GM12878 (cell line): ENCODE data around the gene CZIB. TPM values are rescaled to one million over a fixed set of nuclear protein-coding genes. Genes with fewer than 3 reads are reported as not detected.

ENCODE experiments used
- ATAC-seq: fragments of 200-7000 bp; cut with Tn5 transposase; 3 replicates; pipeline ENCODE4 v1.9.1; 2020; ENCODE audit warnings: mild to moderate bottlenecking, moderate library complexity
- BruUV-seq: library from RNA; stranded (reverse); fragments of 400-500 nt; replicated peaks from 2 replicates; lab custom pipeline; 2021; lab: Mats Ljungman, UMichigan
- CTCF ChIA-PET: fragments of 300-600 bp; sonication (Branson Sonifier 250); formaldehyde crosslinking; extraction: SDS; loops from one replicate; lab custom pipeline; 2021; ENCODE audit warnings: inconsistent platforms; lab: Yijun Ruan, JAX
- POLR2A ChIA-PET: fragments of 350-600 bp; formaldehyde crosslinking; extraction: SDS; loops from one replicate; lab custom pipeline; 2021; ENCODE audit warnings: inconsistent platforms; lab: Charles Lee
- RAD21 ChIA-PET: fragments of 300-600 bp; sonication (Branson Sonifier 250); formaldehyde crosslinking; loops from one replicate; lab custom pipeline; 2023; ENCODE audit warnings: antibody characterized with exemption; ENCODE audit not compliant: unreplicated experiment; lab: Charles Lee
- SMC1A ChIA-PET: fragments of 300-600 bp; sonication (Branson Sonifier 250); formaldehyde crosslinking; loops from one replicate; lab custom pipeline; 2023; ENCODE audit not compliant: unreplicated experiment, uncharacterized antibody; lab: Charles Lee
- DNase-seq: peaks from one replicate; pipeline ENCODE4 v3.0.0-alpha.2; 2011; ENCODE audit warnings: low read depth, low spot score
- FAIRE-seq: peaks from 3 replicates; lab custom pipeline; 2011; peaks lifted over from hg19 to GRCh38; lab: Jason Lieb, UNC
- H2AFZ ChIP-seq: 2 replicates; pipeline ENCODE4 v1.6.0; 2011; ENCODE audit warnings: low read depth, low read length, control low read depth; ENCODE audit not compliant: control insufficient read depth
- H3K27ac ChIP-seq: 2 replicates; pipeline ENCODE4 v1.5.1; 2011; ENCODE audit warnings: control low read depth; ENCODE audit not compliant: control insufficient read depth, insufficient read depth
- H3K27me3 ChIP-seq, 2 experiments: replicated peaks in 1 of 2; 2 replicates each; pipeline versions ENCODE4 v1.6.0 to v1.6.1; 2011; ENCODE audit warnings: low read length in 1 of 2; ENCODE audit not compliant: control insufficient read depth in 2 of 2, insufficient read depth in 2 of 2
- H3K36me3 ChIP-seq, 2 experiments: 2 replicates each; pipeline ENCODE4 v1.5.1; 2011; ENCODE audit warnings: low read length in 1 of 2; ENCODE audit not compliant: control insufficient read depth in 2 of 2, insufficient read depth in 2 of 2
- H3K4me1 ChIP-seq: 2 replicates; pipeline ENCODE4 v1.6.1; 2011; ENCODE audit warnings: mild to moderate bottlenecking, low read length, moderate library complexity, mixed read lengths; ENCODE audit not compliant: control insufficient read depth, insufficient read depth
- H3K4me2 ChIP-seq: 2 replicates; pipeline ENCODE4 v1.6.0; 2011; ENCODE audit warnings: control low read depth; ENCODE audit not compliant: control insufficient read depth, insufficient read depth
- H3K4me3 ChIP-seq: fragments of 200-600 bp; sonication (generic); 2 replicates; pipeline ENCODE4 v1.5.1; 2016
- H3K79me2 ChIP-seq: 2 replicates; pipeline ENCODE4 v1.6.0; 2011; ENCODE audit warnings: low read length; ENCODE audit not compliant: control insufficient read depth, insufficient read depth
- H3K9ac ChIP-seq: 2 replicates; pipeline ENCODE4 v1.8.0; 2011; ENCODE audit warnings: low read length, control low read depth, mixed read lengths; ENCODE audit not compliant: control insufficient read depth, insufficient read depth
- H3K9me3 ChIP-seq: replicated peaks from 3 replicates; pipeline ENCODE4 v1.5.1; 2011; ENCODE audit warnings: mild to moderate bottlenecking, low read length; ENCODE audit not compliant: control insufficient read depth, insufficient read depth
- H4K20me1 ChIP-seq: 2 replicates; pipeline ENCODE4 v1.6.0; 2011; ENCODE audit not compliant: control insufficient read depth, insufficient read depth
- GABPA ChIP-seq: IDR thresholded peaks from 2 replicates; pipeline ENCODE4 v1.6.1; 2014; ENCODE audit warnings: antibody characterized with exemption, low read depth, mild to moderate bottlenecking, inconsistent platforms
- NFYA ChIP-seq: IDR thresholded peaks from 2 replicates; pipeline ENCODE4 v1.6.1; 2011; ENCODE audit warnings: low read depth, mild to moderate bottlenecking, low read length, improper control_type of control experiment, borderline replicate concordance
- POU2F2 ChIP-seq: IDR thresholded peaks from 3 replicates; pipeline ENCODE4 v1.6.1; 2011; ENCODE audit warnings: low read depth, mild to moderate bottlenecking, low read length, borderline replicate concordance
- SIX5 ChIP-seq: IDR thresholded peaks from 2 replicates; pipeline ENCODE4 v1.6.1; 2011; ENCODE audit warnings: mild to moderate bottlenecking, low read depth, low read length, moderate library complexity; ENCODE audit not compliant: severe bottlenecking
- SPI1 ChIP-seq: IDR thresholded peaks from 2 replicates; pipeline ENCODE4 v1.6.1; 2011; ENCODE audit warnings: low read depth, mild to moderate bottlenecking, low read length, moderate library complexity, borderline replicate concordance; ENCODE audit not compliant: insufficient read depth
- WGBS: methylation state at CpG from one replicate; pipeline ENCODE4 v1.1.6; 2016; ENCODE audit warnings: low lambda C conversion rate; ENCODE audit not compliant: insufficient replicate concordance, insufficient coverage; ENCODE audit errors: missing lambda C conversion rate; 5-methylcytosine and 5-hydroxymethylcytosine counted together
- in situ Hi-C: fragments of 300-500 bp; cut with MboI; formaldehyde crosslinking; loops from 9 replicates; pipeline ENCODE4 v1.14.3; 2018; ENCODE audit warnings: mixed read lengths
- intact Hi-C: fragments of 100-400 bp; cut with micrococcal nuclease; formaldehyde crosslinking; loops from one replicate; pipeline ENCODE4 v1.14.2; 2022; ENCODE audit not compliant: unreplicated experiment
- polyA plus RNA-seq, 11 experiments: library from polyadenylated mRNA; depleted of rRNA in 4 of 11; unstranded in 6 of 11; stranded (reverse) in 5 of 11; fragments of >200 nt; fragmentation: Nextera tagmentation in 4 of 11; fragmentation: Illumina TruSeq in 1 of 11; extraction: Ambion mirVana in 4 of 11; extraction: Trizol in 1 of 11; gene quantifications; 1 replicate in 1 of 11; 2 replicates in 10 of 11; pipeline versions ENCODE4 v1.2.1 to v1.2.3, GENCODE V29; 2011 to 2016; ENCODE audit warnings: inconsistent platforms in 2 of 11, missing spikeins in 2 of 11, low read depth in 1 of 11
- total RNA-seq, 4 experiments: library from RNA; depleted of rRNA in 3 of 4; stranded (reverse); fragments of >200 nt in 3 of 4; fragmentation: Illumina TruSeq in 1 of 4; extraction: Trizol in 1 of 4; gene quantifications; 2 replicates each; pipeline versions ENCODE4 v1.2.1 to v1.2.3, GENCODE V29; 2013 to 2021

CZIB gene
- total and polyA plus RNA-seq, 10 of the 15 experiments (the other 5 are each of a cell fraction or from before 2014, with no cell fraction given), result 36.1 to 68.3 (median 50.4) TPM

DNA sequence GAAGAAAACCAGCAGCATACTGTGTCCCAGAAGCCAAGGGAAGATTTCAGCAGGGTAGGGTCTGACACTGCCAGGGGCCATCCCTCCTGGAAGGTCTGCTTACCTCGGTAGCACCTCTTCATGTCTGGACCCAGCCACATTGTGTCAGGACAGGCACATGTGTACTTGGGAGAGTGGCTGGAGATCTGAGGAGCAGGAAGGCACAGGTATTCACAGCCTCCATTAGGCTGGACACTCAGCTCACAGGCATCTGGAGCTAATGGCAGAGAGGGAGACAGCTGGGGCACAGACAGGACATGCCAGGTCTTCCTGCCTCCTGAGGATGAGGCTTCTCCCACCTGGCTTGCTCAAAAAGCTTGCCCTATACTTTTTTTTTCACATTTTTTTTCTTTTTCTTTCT lies 37.8 kb upstream of the CZIB start (continued):
- TF ChIP-seq SPI1, result no peak

DNA sequence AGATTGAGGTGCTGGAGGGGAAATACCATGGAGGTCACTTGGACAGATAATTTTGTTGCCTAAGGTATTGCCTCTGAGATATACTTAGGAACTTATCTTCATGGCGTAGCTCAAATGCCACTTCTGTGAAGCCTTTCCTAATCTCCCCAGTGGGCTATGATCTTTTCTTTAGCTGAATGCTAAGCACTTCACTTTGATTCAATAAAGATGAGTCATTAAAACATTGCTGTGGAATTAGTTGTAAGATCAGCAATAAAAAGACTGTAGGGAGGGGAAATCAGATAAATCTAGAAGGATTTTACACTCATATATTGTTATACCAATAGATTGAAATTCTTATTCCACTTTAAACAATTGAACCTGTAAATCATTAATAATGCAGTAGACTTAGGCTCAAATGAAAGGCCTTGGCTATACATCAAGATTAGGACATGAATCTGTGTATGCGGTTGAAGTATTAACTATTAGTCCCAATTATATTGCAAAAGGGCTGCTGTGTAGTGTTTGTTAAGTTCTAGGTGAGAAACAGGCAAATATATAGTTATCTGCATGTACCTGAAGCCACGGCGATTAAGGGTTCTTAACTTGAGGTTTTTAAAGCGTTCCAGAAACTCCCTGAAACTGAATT lies 37.1 kb upstream of the CZIB start:
- Histone ChIP-seq H3K4me2 (no peak overlapping the region), H3K36me3 (peaks cover 23 to 36% of the 10 kb centered on the region in 2 experiments), H3K27me3 (no peaks in the 10 kb centered on the region), H3K27ac (no peak overlapping the region), H3K9me3 (no peaks in the 10 kb centered on the region), H2AFZ (no peak overlapping the region), H4K20me1 (no peaks in the 10 kb centered on the region), H3K9ac (no peak overlapping the region), H3K79me2 (no peaks in the 10 kb centered on the region), H3K4me1 (peaks cover 10% of the 10 kb centered on the region), H3K4me3 (no peak overlapping the region)
- WGBS, result 100% methylated on average over 5 of the region's 5 CpGs
- POLR2A ChIA-PET, result no interaction called here
- SMC1A ChIA-PET, result no interaction called here
- ATAC-seq (no peak), DNase-seq (no peak), FAIRE-seq (no peak)
- in situ Hi-C loops (no loop called here), intact Hi-C loops (no loop called here)
- TF ChIP-seq POU2F2, result no peak
- TF ChIP-seq SIX5, result no peak
- TF ChIP-seq NFYA, result no peak
- no peak for TF ChIP-seq GABPA
- RAD21 ChIA-PET, result no interaction called here
- CTCF ChIA-PET, result interaction anchor here (1.1 to 2.3 kb wide), 2 partner anchors 11 to 136 kb away, joined by 5 to 8 read pairs; no protein-coding TSS in a partner anchor
- BruUV-seq, result no TSS peak
